Esophagus squamous epithelium (tissue), 5 donors: ENCODE data around the gene AMZ1. TPM values are rescaled to one million over a fixed set of nuclear protein-coding genes. Genes with fewer than 3 reads are reported as not detected.
"Not testable (repeated sequence)": the region's sequence is repeated elsewhere in the genome, so short reads cannot be mapped to it uniquely, and the experiment has no call there.

Source experiments
- DNase-seq: peaks from one replicate; lab custom pipeline; 2025; lab: John Stamatoyannopoulos, UW
- H3K27ac ChIP-seq, 4 donors: fragments of 200-600 bp; sonication (generic); one replicate each; pipeline ENCODE4 v1.5.1; 2016 to 2019; ENCODE audit warnings: mild to moderate bottlenecking in 1 of 4
- H3K27me3 ChIP-seq, 4 donors: fragments of 200-600 bp; sonication (generic); 1 replicate in 3 of 4; 2 replicates in 1 of 4; pipeline versions ENCODE4 v1.5.1 to v1.6.0; 2017 to 2021; ENCODE audit warnings: antibody characterized with exemption in 1 of 4
- H3K36me3 ChIP-seq, 3 donors: fragments of 200-600 bp; sonication (generic); one replicate each; pipeline ENCODE4 v1.5.1; 2016 to 2019
- H3K4me1 ChIP-seq, 3 donors: fragments of 200-600 bp; sonication (generic); one replicate each; pipeline ENCODE4 v1.5.1; 2017 to 2019
- H3K4me3 ChIP-seq, 4 donors: fragments of 200-600 bp; sonication (generic); 1 replicate in 3 of 4; 2 replicates in 1 of 4; pipeline ENCODE4 v1.5.1; 2016 to 2019; ENCODE audit warnings: mild to moderate bottlenecking in 2 of 4, moderate library complexity in 1 of 4
- H3K9me3 ChIP-seq, 3 donors: fragments of 200-600 bp; sonication (generic); one replicate each; pipeline ENCODE4 v1.5.1; 2016 to 2019
- CTCF ChIP-seq, 6 experiments: fragments of 450-650 bp in 4 of 6; fragments of 200-600 bp in 2 of 6; sonication (generic) in 2 of 6; IDR thresholded peaks; one replicate each; pipeline ENCODE4 v1.5.1; 2016 to 2019; ENCODE audit warnings: antibody characterized with exemption in 6 of 6, mild to moderate bottlenecking in 4 of 6, moderate library complexity in 4 of 6
- POLR2A ChIP-seq, 4 donors: fragments of 450-650 bp; IDR thresholded peaks; one replicate each; pipeline ENCODE4 v1.6.1; 2017; ENCODE audit warnings: antibody characterized with exemption in 4 of 4, mild to moderate bottlenecking in 4 of 4, moderate library complexity in 3 of 4
- WGBS, 2 donors: methylation state at CpG; one replicate each; pipeline ENCODE4 v1.1.5; 2018; 5-methylcytosine and 5-hydroxymethylcytosine counted together
- intact Hi-C: fragments of 100-400 bp; cut with DNase I; formaldehyde crosslinking; loops from one replicate; pipeline ENCODE4 v1.15.0; 2022
- total RNA-seq, 4 donors: library from RNA; depleted of rRNA; stranded (reverse); fragments of >200 nt; gene quantifications; one replicate each; pipeline ENCODE4 v1.1.0, GENCODE V29; 2016
- donor health status: DM: yes; HTN: yes; CAD: no.

AMZ1 gene
- total RNA-seq, 4 donors from 2014 or later: 0.12 to 0.19 TPM; not detected in 2

- intact Hi-C loops: no loop called here
- TF ChIP-seq POLR2A (IDR thresholded peaks at IDR 0.05): no peak
- peak; percentile 56 to 81 (median 72) for TF ChIP-seq CTCF (IDR thresholded peaks at IDR 0.05)
- 4 to 9% methylated on average over 16 to 19 of the region's 25 CpGs for WGBS, 2 donors
Observed at GRCh38 chr7:2670720-2671391, 17.1 kb upstream of the AMZ1 start.

GRCh38 chr7:2673214-2673613, 14.8 kb upstream of the AMZ1 start:
- DNase-seq, H3K27ac ChIP-seq, H3K9me3 ChIP-seq, H3K36me3 ChIP-seq, H3K4me1 ChIP-seq, intact Hi-C loops, H3K4me3 ChIP-seq: not testable (repeated sequence)
- H3K27me3 ChIP-seq: peaks cover 0 to 30% (median 0%) of the 10 kb centered on the region in 4 donors
- WGBS, 2 donors: 46 to 60% methylated on average over 5 to 6 of the region's 6 CpGs

More at GRCh38 chr7:2670720-2671391, 17.1 kb upstream of the AMZ1 start:
- Histone ChIP-seq H3K4me3 (no peak overlapping the region), H3K9me3 (no peaks in the 10 kb centered on the region), H3K4me1 (peaks cover 0 to 12% (median 3%) of the 10 kb centered on the region in 3 donors), H3K36me3 (no peaks in the 10 kb centered on the region), H3K27me3 (peaks cover 0 to 51% (median 0%) of the 10 kb centered on the region in 4 donors), H3K27ac (no peak overlapping the region)
- peak; percentile 16 for DNase-seq

- no peaks in the 10 kb centered on the region for H3K9me3 ChIP-seq
- TF ChIP-seq CTCF (IDR thresholded peaks at IDR 0.05) (no peak), POLR2A (IDR thresholded peaks at IDR 0.05) (no peak)
Observed at GRCh38 chr7:2673934-2674333, 14.1 kb upstream of the AMZ1 start.

GRCh38 chr7:2675256-2675764, 12.7 kb upstream of the AMZ1 start:
- no peaks in the 10 kb centered on the region for H3K36me3 ChIP-seq
- WGBS, 2 donors: 72 to 80% methylated on average over 5 to 6 of the region's 9 CpGs
- peaks cover 0 to 34% (median 0%) of the 10 kb centered on the region in 4 donors for H3K27me3 ChIP-seq
- H3K4me1 ChIP-seq: peaks cover 0 to 16% (median 3%) of the 10 kb centered on the region in 3 donors
- H3K4me3 ChIP-seq: no peak overlapping the region
- no peak for TF ChIP-seq POLR2A (IDR thresholded peaks at IDR 0.05)
- no peak for TF ChIP-seq CTCF (IDR thresholded peaks at IDR 0.05)
- H3K9me3 ChIP-seq: no peaks in the 10 kb centered on the region
- H3K27ac ChIP-seq: no peak overlapping the region
- intact Hi-C loops: no loop called here
- DNase-seq: no peak

More at GRCh38 chr7:2673934-2674333, 14.1 kb upstream of the AMZ1 start:
- Histone ChIP-seq H3K4me3 (no peak overlapping the region), H3K36me3 (no peaks in the 10 kb centered on the region), H3K4me1 (peaks cover 0 to 8% (median 3%) of the 10 kb centered on the region in 3 donors), H3K27me3 (peaks cover 0 to 34% (median 0%) of the 10 kb centered on the region in 4 donors), H3K27ac (no peak overlapping the region)
- intact Hi-C loops: no loop called here
- DNase-seq: no peak

GRCh38 chr7:2676576-2676975, 11.4 kb upstream of the AMZ1 start:
- H3K4me3 ChIP-seq, H3K27ac ChIP-seq, H3K9me3 ChIP-seq, intact Hi-C loops, DNase-seq, H3K36me3 ChIP-seq: not testable (repeated sequence)
- WGBS, 2 donors: 62% methylated on average over 2 of the region's 8 CpGs; no CpG with 5 or more reads in 1 of the 2 donors
- Histone ChIP-seq H3K27me3 (peaks cover 0 to 34% (median 0%) of the 10 kb centered on the region in 4 donors), H3K4me1 (peaks cover 0 to 16% (median 0%) of the 10 kb centered on the region in 3 donors)

GRCh38 chr7:2678454-2678853, 9.5 kb upstream of the AMZ1 start:
- H3K27ac ChIP-seq, H3K36me3 ChIP-seq, H3K4me3 ChIP-seq, H3K9me3 ChIP-seq, intact Hi-C loops, DNase-seq: not testable (repeated sequence)
- Histone ChIP-seq H3K4me1 (peaks cover 0 to 16% (median 0%) of the 10 kb centered on the region in 3 donors), H3K27me3 (peaks cover 0 to 51% (median 0%) of the 10 kb centered on the region in 4 donors)
- 43 to 55% methylated on average over 2 to 7 of the region's 15 CpGs for WGBS, 2 donors

GRCh38 chr7:2679135-2680127, 8.6 kb upstream of the AMZ1 start:
- not testable (repeated sequence) for H3K9me3 ChIP-seq, H3K36me3 ChIP-seq, DNase-seq, H3K27ac ChIP-seq
- WGBS, 2 donors: 48 to 58% methylated on average over 10 of the region's 64 CpGs
- intact Hi-C loops: loop anchor here (10.0 kb wide), 1 partner anchor 225 kb away; no protein-coding TSS in a partner anchor
- Histone ChIP-seq H3K27me3 (peaks cover 0 to 61% (median 0%) of the 10 kb centered on the region in 4 donors), H3K4me1 (peaks cover 0 to 16% (median 0%) of the 10 kb centered on the region in 3 donors), H3K4me3 (peak overlapping the region in 1 of 4 donors; percentile 35)
